NCI-H1092 (cell line): Measurements from ENCODE around the gene SUCLA2.
"Not testable (repeated sequence)": the region's sequence is repeated elsewhere in the genome, so short reads cannot be mapped to it uniquely, and the experiment has no call there.

Source experiments
- DNase-seq: peaks from one replicate; lab custom pipeline; 2025; lab: John Stamatoyannopoulos, UW

Gene SUCLA2

DNA sequence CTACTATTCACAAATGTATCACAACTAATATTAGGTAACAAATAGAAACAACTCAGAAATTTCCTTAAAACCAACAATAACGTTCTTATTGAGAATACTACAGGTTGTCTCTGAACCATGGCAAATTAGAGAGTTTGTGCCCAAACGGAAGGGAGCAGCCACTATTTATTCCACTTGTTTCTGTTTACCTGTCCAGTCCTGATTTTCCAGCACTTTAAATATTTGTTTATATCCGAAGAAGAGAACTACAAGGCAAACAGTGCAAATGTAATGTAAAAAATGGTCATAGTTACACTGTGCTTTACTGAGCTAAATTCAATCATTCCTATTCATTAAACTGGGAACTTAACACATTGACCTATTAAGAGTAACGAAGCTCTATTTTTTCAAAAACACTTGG is 9.2 kb downstream of the SUCLA2 start:
- DNase-seq = no peak

DNA sequence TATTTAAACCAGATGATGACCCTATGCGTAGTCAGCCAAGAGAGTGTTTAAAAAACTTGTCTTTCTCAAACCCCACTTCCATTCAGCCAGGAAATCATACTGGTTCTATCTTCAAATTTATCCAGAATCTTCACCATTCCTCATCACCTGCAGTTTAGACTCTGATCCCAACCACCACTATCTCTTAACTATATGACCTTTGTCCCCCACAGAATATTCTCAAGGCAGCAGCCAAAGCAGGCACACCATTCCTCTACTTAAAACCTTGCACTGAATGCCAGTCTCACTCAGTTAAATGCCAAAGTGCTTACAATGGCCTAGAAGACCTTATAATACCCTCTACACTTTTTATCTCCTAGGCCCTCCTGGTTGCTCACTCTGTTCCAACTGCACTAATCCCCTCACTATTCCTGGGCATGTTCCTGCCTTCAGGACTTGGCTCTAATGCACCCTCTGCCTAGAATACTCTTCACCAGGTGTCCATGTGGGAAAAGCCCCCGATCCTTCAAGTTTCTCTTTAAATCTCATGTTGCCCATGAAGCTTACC is 10.1 kb downstream of the SUCLA2 start:
- no peak for DNase-seq

DNA sequence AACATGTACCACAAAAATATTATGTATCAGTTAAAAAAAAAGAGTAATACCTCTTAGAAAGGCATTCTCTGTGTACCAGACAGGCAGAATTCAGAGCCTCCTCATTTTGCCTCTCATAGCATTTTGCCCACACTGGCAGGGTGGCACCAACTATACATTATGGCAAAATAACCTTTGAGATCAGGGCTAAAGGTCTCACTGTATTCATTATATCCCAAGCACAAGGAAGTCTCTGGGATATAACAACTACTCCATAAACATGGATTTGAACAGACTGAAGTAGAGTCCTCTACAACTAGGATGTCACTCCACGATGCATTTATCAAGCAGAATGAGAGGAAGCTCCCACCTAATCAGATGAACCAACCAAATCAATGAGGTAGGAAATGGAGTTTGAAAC is 10.6 kb downstream of the SUCLA2 start:
- no peak for DNase-seq

DNA sequence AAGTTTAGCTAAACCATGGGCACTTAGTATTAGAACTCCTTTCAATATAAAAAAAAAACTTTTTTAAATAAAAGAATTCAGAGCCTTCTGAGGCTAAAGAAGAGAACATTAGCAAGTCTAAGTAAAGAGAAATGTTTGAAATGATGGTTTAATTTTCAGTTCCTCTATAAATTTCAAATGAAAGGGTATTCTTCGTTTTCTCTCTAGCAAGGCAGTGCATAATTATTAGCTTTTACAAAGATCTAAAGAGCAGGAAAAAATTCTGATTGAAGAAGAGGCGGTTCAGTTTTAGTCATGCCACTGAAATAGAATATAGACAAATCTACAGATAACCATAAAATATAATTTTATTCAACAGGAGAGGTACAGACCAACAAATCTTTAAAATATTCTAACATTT is 18.0 kb downstream of the SUCLA2 start:
- no peak for DNase-seq

DNA sequence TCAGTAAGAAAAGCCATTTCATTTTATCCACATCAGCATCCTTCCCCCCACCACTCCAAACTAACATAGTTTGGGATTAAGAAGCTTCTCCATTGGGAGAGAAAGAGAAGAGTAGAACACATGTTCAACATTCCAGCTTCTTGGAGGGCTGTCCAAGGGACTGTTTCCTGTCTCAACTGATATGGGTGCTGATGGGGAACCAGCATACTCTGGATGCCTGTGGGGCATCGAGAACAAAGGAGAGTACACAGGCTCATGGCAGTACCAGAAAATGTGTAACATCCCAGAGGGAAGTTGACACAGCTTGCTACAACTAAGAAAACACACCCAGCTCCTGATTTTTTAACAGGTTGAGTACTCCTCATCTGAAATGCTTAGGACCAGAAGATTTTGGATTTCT is 24.7 kb downstream of the SUCLA2 start:
- no peak for DNase-seq

DNA sequence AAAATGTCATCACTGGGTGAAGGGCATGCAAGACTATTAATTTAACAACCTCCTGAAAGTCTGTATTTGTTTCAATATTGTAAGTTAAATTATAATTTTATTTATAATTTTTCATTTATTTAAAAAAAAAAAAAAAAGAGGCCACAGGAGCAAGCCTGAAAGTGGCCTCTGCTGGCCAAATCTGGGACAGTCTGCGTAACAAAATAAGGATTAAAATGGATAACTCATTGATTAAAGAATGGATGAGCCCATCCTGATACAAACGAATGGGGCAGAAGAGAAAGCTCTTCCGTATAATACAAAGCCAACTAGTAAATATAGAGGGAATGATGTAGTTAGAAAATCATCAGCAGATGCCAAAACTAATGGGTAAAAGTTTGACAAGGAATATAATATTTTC is 36.2 kb downstream of the SUCLA2 start:
- no peak for DNase-seq

DNA sequence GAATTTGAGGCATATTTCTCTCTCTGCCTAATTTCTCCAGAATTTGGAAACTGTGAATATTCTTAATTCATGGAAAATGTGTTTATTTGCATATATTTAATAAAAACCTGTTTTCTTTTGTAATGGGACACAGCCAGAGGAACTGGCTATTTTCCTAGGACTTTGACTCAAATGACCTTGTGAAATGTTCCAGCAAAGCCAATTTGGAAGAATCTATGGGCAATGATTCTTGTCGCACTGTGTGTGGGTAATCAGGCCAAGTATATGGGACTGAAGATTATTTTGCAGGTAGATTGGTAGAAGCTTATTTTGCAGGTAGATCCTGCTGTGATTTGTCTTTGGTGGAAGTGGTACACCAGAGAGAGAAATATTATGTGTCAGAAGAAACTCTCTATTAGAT is 38.8 kb downstream of the SUCLA2 start:
- DNase-seq = no peak

DNA sequence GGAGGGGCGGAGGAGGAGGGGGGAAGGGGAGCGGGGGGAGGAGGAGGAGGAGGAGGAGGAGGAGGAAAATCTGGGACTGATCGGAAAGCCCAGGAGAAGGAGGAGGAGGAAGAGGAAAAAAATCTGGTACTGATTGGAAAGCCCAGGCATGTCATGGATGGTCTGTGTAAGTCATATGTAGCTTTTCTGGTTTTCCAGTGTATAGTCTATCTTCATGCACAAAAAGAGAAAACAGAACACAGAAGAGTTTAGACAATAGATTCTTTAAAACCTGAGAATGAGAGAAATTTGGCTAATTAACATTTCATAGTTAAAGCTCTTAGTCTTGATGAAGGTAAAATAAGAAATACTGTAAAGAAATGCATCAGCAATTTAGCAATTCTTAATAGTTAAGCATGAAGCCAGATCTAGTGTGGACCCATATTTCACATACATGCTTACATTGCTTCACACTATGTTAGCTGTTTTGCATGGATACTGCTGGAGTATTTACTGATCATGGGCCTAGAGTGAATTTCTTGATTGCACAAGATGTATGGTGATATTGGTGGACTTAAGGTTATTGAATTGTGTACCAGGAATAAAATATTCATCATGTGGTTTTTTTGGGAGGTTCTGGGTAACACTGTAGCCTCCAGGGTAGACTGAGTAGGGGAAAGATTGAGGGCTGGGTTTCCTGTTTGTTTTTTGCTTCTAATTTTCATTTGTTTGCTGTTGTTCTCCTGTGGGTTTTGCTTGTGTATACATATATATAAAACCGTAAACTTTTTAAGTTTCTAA is 41.4 kb downstream of the SUCLA2 start:
- no peak for DNase-seq

DNA sequence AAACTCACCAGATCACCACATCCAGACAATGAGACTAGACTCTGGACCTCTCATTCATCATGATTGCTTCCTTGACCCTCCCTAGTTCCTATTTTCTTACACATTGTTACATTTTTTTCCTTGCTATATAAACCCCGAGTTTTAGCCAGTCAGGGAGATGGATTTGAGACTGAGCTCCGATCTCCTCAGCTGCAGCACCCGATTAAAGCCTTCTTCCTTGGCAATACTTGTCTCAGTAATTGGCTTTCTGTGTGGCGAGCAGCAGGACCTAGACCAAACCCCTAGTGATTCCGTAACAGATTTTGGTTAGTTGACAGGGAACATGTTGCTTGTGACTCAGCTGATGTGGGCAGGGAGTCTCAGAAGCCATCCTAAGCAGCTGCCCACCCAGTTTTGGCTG is 44.0 kb downstream of the SUCLA2 start:
- DNase-seq = no peak

DNA sequence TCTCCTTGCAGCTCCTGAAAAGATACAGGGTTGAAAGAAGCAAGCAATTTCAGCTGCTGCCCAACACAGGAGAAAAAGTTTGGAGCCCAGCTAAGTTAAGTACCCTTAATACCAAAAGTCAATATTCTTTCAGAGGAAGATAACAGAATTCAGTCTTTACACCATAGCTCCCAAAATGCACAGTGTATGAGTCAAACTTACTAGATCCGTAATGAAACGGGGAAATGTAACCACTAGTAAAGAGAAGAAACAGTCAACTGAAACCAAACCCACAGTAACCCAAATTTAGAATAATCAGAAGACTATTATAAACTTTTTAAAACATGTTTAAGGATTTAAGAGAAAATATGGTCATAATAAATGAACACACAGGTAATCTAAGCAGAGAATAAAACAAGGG is 45.2 kb downstream of the SUCLA2 start:
- DNase-seq = no peak

DNA sequence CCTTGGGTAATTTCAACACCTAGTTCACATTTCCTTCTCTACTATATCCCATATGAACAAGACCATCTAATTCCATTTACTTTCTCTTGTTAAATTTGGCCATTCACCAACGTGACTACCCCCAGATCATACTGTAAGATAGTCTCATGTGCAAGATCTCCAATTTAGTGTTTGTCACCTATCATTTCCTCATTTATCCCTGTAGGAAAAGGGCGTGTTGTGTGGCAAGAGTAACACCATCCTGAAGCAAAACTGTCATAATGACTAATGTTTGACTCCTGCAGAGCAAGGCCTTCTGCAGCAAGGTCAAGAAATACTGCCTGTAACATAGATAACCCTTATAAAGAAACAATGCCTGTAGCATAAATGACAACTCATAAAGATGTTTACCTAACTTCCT is 51.3 kb downstream of the SUCLA2 start:
- DNase-seq = no peak

DNA sequence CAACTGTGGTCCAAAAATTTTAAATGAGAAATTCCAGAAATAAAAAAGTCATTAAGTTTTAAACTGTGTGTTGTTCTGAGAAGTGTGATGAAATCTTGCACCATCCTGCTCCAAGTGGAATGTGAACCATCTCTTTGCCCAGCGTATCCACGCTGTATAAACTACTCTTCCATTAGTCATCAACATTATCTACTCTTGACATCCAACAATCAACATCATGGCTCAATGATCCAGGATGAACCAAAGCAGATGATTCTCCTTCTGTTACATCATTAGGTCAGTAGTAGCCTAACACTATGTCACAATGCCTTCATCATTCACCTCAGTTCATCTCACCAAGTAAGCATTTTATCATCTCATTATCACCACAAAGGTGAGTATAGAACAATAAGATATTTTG is 55.3 kb downstream of the SUCLA2 start:
- no peak for DNase-seq

DNA sequence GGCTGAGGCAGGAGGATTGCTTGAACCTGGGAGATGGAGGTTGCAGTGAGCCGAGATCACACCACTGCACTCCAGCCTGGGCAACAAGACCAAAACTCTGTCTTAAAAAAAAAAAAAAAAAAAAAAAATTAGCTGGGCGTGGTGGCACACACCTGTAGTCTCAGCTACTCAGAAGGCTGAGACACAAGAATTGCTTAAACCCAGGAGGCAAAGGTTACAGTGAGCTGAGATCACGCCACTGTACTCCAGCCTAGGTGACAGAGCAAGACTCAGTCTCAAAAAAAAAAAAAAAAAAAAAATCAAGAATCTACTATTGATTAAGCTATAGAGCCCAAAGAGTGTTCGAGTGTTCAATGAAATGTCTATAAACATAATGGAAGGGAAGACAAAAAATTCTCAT is 55.9 kb downstream of the SUCLA2 start:
- not testable (repeated sequence) for DNase-seq

DNA sequence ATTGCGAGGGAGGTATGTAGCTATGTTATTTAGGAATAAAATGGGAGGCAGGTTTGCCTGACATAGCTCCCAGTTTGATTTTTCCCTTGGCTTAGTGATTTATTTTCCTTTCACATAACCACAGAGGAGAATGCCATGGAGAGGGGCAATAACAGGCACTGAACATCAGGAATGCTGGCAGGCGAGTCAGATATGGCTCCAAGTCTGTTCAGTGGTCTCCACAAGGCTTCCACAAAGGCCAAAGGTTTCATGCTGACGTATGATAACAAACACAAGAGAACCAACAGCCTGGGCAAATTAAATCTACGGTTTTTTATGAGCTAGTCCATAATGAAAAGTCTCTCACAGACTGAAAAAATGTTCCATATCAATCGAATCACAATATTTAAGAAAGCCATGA is 66.7 kb downstream of the SUCLA2 start:
- no peak for DNase-seq

DNA sequence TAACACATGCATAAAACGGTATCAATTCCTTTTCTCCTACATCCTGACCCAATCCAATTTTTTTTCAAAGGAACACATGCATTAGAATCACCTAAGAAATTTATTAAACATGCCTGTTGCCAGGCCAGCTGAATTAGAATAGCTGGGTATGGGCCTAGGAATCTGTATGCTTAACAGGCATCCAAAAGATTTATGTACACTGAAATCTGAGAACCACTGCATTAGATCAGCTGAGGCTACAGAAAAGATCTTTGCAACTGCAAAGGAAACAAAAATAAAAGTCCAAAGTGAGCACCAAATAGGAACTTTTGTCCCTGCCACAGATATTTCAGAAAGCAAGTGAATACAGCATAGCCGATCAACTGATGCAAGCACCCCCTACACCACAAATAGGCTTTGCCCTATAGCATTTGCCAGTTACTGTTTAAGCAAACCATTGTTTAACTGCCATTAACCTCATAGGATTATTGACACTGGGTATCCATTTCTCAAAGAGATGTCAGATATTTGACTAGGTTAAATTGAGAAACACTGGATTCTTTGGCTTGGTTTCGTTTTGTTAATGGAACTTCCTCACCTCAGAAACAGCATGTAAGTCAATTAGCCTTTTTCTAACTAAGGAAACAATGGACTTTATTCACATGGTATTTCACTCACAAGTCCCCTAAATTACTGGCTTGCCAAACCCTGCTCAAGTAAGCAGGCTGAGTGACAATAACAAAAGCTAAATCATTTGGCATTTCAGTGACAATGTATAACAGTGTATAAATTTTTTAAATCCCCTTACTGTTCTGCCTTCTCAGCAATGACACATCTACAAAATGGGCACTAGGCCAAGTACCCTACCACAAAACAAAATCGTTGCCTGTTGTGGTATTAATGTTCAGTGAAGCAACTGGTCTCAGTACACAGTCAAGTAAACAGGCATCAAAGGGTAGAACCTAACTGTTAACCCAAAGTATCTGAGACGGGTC is 67.8 kb downstream of the SUCLA2 start:
- no peak for DNase-seq

DNA sequence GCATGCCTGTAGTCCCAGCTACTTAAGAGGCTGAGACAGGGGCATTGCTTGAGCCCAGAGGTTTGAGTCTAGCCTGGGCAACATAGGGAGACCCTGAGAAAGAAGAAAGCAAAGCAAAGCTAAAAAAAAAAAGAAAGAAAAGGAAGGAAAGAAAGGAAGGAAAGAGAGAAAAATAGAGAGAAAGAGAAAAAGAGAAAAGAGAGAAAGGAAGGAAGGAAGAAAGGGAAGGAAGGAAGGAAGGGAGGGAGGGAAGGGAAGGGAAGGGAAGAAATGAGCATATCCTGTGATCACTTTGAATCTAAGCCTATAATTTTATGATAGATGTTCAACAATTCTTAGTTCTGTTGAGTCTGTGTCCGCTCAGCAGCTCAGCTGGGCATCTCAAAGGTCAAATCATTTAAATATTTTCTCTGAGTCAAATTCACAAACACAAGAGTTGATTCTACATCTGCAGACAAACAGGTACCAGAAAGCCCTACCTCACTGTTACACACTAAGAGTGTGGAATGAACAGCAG is 70.4 kb downstream of the SUCLA2 start:
- no peak for DNase-seq

DNA sequence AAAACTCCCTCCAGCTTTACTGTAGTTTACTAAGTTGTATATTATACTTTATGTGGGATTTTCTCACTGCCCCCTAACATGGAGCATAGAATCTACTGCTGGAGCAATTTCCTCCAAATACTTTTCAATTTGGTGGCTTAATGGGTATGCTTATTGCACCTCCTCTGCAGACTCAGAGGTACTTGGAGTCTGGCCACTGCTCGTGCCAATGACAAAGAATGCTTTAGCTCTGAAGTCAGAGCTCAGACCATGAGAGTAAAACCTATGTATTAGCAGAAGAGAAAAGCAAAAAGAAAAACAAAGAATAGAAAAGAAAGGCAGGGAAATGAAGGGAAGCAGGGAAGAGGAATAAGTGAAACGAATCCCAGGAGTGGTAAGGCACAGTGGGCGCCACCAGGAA is 71.9 kb downstream of the SUCLA2 start:
- no peak for DNase-seq

DNA sequence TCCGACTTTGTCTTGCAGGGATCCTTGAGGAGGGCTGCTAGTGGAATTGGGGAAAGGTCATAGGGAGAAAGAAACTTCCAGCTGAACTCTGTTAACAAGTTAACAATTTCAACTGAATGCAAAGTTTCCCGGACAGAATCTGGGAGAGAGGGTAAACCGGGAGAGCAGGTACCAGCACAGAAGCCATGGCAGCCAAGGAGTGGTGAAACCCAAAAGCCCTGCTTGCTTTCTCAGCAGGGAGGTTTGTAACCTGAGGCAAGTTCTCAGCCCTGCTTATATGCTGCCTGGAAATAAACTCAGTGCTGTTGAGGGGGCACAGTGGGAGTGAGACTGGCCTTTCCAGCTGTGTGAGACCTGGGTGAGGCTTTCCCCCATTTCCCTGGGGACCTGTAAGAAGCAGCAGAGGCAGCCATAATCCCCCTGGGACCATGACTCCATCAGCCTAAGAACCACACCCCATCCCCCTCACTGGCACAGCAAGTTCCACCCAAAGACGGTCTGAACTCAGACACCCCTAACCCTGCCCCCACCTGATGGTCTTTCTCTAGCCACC is 84.0 kb downstream of the SUCLA2 start:
- no peak for DNase-seq

DNA sequence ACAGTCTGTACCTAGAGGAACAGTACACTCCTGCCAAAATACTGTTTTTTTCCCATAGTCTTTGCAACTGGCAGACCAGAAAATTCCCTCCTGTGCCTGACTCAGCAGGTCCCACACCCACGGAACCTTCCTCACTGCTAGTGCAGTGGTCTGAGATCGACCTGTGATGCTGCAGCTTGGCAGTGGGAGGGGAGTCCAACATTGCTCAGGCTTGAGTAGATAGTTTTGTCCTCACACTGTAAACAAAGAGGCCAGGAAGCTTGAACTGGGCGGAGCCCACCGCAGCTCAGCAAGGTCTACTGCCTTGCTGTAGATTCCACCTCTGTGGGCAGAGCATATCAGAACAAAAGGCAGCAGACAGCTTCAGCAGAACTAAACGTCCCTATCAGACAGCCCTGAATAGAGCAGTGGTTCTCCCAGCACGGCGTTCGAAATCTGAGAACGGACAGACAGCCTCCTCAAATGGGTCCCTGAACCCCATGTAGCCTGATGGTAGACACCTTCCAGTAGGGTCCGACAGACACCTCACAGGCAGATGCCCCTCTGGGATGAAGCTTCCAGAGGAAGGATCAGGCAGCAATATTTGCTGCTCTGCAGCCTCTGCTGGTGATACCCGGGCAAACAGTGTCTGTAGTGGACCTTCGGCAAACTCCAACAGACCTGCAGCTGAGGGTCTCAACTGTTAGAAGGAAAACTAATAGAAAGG is 92.7 kb downstream of the SUCLA2 start:
- DNase-seq = no peak

DNA sequence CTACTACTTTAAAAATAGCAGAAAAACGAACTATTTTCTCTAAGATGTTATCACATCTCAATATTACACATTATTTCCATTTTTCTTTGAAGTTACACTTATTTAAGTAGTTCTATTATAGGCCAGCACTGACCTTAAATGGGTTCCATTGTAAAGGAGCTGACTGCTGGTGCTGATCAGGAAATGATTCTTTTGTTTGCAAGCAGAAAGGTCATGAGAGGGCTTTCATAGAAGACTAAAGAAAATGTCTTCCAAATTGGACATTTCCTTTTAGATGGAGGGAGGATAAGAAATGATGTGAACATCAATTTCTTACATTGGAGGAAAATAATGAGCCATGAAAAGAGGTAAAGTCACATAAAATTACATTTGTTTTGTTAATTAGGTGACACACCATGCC is 96.2 kb downstream of the SUCLA2 start:
- no peak for DNase-seq

DNA sequence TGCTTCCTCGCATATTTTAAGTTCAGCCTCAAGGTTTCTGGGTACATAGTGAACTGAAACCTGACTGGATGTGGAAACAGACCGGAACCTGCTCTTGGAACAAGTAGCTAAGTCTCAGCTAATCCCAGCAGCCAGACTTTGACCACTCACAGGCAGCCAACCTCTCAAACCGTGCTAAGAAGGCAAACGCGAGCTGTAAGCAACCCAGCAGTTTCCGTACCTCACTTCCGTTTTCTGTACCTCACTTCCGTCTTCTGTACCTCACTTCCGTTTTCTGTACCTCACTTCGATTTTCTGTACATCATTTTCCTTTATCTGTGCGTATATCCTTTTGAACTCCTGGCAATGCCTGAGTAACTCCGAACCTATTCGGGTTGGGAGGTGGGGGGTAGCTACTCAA is 96.8 kb downstream of the SUCLA2 start:
- DNase-seq = no peak

DNA sequence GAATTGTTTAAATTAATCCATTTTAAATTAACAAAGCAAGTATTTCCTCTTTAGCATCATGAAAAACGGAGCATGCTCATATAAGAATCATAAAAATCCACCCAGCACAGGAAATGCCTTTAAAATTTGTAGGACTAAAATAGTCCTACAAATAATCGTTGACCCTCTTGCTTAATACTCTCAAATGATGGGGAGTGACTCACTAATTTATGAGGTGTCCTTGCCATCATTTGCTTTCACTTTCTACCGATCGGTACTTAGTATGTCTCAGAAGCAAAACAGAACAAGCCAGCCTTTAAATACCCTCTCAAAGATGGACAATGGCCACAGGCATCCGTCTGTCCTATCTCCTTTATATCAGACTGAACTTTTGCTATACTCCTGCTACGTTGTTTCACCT is 97.2 kb downstream of the SUCLA2 start:
- DNase-seq = no peak
